Activated T-helper 1 cell treated with anti-CD3 and anti-CD28 coated beads, Interleukin-12 subunit alpha, Interleukin-12 subunit beta, Interleukin-2, Interleukin-4 antibody, amounts not matched to agents 30 ng/mL and 10 ng/mL and 1 ng/mL, durations not matched to agents 14 hours and 24 hours and 36 hours (primary cell): Measurements from ENCODE around the gene CHST13. TPM values are rescaled to one million over a fixed set of nuclear protein-coding genes. Genes with fewer than 3 reads are reported as not detected.

ENCODE experiments used
- DNase-seq: peaks from one replicate; pipeline ENCODE4 v3.0.0; 2021; ENCODE audit warnings: low spot score
- H3K27ac Mint-ChIP-seq: one replicate; pipeline ENCODE4 v1.8.0; 2021; ENCODE audit warnings: mild to moderate bottlenecking, mixed read lengths
- H3K27me3 Mint-ChIP-seq: one replicate; pipeline ENCODE4 v1.8.0; 2022; ENCODE audit warnings: mild to moderate bottlenecking, moderate library complexity, mixed read lengths; ENCODE audit not compliant: insufficient read depth
- H3K36me3 Mint-ChIP-seq: one replicate; pipeline ENCODE4 v1.8.0; 2021; ENCODE audit warnings: low read depth, mixed read lengths
- H3K4me1 Mint-ChIP-seq: one replicate; pipeline ENCODE4 v1.8.0; 2021; ENCODE audit warnings: low read depth, mixed read lengths
- H3K4me3 Mint-ChIP-seq: one replicate; pipeline ENCODE4 v1.8.0; 2021; ENCODE audit warnings: mild to moderate bottlenecking, moderate library complexity, mixed read lengths
- H3K9me3 Mint-ChIP-seq: one replicate; pipeline ENCODE4 v1.8.0; 2021; ENCODE audit warnings: mixed read lengths
- intact Hi-C: fragments of 100-400 bp; cut with micrococcal nuclease; formaldehyde crosslinking; loops from one replicate; pipeline ENCODE4 v1.15.1; 2024
- total RNA-seq: library from RNA; stranded (reverse); gene quantifications from 2 replicates; pipeline ENCODE4 v1.2.3, GENCODE V29; 2022

CHST13 gene
- total RNA-seq, 1 donor from 2014 or later: not detected

- H3K4me1 Mint-ChIP-seq: no peaks in the 10 kb centered on the region
- no peak overlapping the region for H3K27ac Mint-ChIP-seq
- intact Hi-C loops: no loop called here
- peaks cover 3% of the 10 kb centered on the region for H3K27me3 Mint-ChIP-seq
- no peak for DNase-seq
- H3K36me3 Mint-ChIP-seq: no peaks in the 10 kb centered on the region
- no peak overlapping the region for H3K4me3 Mint-ChIP-seq
- H3K9me3 Mint-ChIP-seq: no peaks in the 10 kb centered on the region
These were observed 21.3 kb upstream of the CHST13 start for GRCh38 chr3:126502656-126503055.

DNA sequence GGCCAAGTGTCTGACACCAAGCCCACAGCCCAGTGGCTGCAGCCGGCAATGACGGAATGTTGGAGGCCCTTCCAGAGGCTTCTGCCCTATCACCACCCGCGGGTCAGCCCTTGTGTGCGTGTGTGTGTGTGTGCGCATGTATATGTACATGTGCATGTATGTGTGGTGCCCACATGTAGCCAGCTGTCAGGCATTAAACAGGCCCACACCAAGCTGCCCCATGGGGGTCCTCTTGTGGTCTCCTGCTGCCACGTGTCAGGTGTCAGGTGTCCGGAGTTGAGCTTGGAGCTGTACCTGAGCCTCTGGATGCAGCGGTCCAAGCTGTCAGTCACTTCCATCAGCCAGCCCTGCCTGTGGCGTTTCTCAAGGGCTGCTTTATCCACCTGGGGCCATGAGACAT lies 20.3 kb upstream of the CHST13 start:
- Mint-ChIP-seq H3K4me1 (no peaks in the 10 kb centered on the region), H3K36me3 (no peaks in the 10 kb centered on the region), H3K4me3 (no peak overlapping the region), H3K9me3 (no peaks in the 10 kb centered on the region), H3K27me3 (peaks cover 3% of the 10 kb centered on the region), H3K27ac (no peak overlapping the region)
- intact Hi-C loops: no loop called here
- DNase-seq: no peak

DNA sequence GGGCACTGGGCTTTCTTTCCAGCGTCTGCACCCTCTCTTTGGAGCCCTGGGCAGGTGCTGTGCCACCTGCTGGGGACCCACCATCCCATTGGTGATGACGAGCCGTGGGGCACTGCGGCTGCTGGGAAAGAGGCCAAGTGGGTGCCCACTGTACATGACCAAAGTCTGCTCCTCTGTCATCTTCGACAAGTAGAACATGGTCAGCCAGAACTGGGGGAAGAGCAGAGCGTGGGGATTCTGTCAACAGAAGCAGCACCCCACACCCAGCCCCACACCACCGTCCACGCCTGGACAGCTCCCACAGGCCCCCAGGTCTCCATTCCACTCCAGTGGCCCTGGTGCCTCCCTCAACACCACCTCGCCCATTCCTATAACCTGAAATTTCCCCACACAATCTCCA lies 16.1 kb upstream of the CHST13 start:
- no peaks in the 10 kb centered on the region for H3K4me1 Mint-ChIP-seq
- H3K27ac Mint-ChIP-seq: no peak overlapping the region
- DNase-seq: no peak
- no peaks in the 10 kb centered on the region for H3K9me3 Mint-ChIP-seq
- no peaks in the 10 kb centered on the region for H3K36me3 Mint-ChIP-seq
- intact Hi-C loops: no loop called here
- peaks cover 3% of the 10 kb centered on the region for H3K27me3 Mint-ChIP-seq
- no peak overlapping the region for H3K4me3 Mint-ChIP-seq

DNA sequence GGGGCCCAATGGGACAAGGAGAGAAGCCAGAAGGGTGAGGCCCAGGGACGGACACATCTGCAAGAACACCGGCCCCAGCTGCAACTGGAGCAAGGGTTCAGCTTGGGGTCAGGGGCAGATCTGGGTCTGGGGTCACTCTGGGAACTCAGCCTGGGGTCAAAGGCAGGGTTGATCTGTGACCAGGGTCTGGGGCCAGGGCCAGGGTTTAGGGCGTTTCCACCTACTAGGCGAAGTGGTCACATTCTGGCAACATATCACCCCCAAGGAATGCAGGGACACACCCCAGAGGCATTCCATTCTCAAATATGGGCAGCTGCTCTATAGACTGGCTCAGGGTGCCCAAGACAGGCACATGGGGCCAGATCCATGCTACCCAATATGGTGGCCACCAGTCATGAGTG lies 15.4 kb upstream of the CHST13 start:
- intact Hi-C loops: no loop called here
- H3K9me3 Mint-ChIP-seq: no peaks in the 10 kb centered on the region
- peaks cover 3% of the 10 kb centered on the region for H3K27me3 Mint-ChIP-seq
- DNase-seq: no peak
- no peaks in the 10 kb centered on the region for H3K4me1 Mint-ChIP-seq
- no peak overlapping the region for H3K4me3 Mint-ChIP-seq
- no peaks in the 10 kb centered on the region for H3K36me3 Mint-ChIP-seq
- no peak overlapping the region for H3K27ac Mint-ChIP-seq

DNA sequence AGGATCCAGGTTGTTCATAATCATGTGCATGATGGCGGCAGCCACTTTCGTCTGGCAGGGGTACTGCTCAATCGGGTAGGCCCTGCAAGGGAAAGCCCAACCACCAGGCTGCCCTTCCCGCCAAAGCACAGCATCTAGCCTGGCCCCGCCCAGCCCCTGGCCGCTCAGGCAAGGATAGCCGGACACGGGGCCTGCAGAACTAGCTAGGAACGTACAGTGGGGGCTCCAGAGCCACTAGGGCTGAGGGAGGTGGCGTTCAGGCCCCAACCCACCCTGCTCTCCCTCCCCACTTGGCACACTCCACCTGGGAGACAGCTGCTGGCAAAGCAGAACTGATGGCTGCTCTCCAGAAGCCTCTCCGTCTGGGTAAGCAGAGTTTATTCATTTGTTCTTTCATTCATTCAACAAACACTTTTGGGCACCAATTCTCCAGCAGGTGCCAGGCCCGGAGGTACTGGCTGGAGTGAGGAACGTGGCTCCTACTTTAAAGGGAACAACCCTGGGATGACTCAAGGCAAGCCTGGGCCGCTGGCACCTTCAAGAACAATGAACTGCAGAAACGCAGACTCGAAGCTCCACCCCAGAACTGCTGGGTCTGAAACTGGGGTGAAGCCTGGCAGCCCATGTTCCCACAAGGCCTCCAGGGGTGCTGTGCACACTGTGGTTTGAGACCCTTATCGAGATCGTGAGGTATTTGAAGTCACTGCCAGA lies 14.2 kb upstream of the CHST13 start:
- Mint-ChIP-seq H3K36me3 (no peaks in the 10 kb centered on the region), H3K27me3 (no peaks in the 10 kb centered on the region), H3K27ac (no peak overlapping the region), H3K4me1 (no peaks in the 10 kb centered on the region), H3K9me3 (no peaks in the 10 kb centered on the region), H3K4me3 (no peak overlapping the region)
- no peak for DNase-seq
- intact Hi-C loops: no loop called here

- no peak overlapping the region for H3K27ac Mint-ChIP-seq
- H3K27me3 Mint-ChIP-seq: no peaks in the 10 kb centered on the region
- no peaks in the 10 kb centered on the region for H3K4me1 Mint-ChIP-seq
- H3K4me3 Mint-ChIP-seq: no peak overlapping the region
- intact Hi-C loops: no loop called here
- H3K36me3 Mint-ChIP-seq: no peaks in the 10 kb centered on the region
- no peak for DNase-seq
- H3K9me3 Mint-ChIP-seq: no peaks in the 10 kb centered on the region
These were observed 13.5 kb upstream of the CHST13 start for GRCh38 chr3:126510308-126510910.

DNA sequence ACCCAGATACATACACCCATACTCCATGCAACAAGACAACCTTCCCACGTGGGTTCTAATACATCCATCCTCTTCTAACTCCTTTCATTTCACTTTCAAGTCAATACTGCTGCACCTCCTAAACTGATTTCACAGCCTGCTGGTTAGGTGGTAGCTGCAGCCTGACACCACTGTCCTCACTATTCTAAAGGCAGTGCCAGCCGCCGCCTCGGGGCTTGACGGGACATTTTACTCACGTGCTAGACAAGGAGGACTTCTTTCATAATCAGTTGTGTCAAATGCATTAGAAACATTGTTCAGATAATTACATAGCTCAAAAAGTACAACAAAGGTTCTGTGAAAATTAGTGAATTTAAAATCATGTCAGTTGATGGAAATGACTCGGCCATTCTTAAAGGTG lies 12.7 kb upstream of the CHST13 start:
- Mint-ChIP-seq H3K36me3 (no peaks in the 10 kb centered on the region), H3K27me3 (no peaks in the 10 kb centered on the region), H3K27ac (no peak overlapping the region), H3K4me3 (no peak overlapping the region), H3K9me3 (no peaks in the 10 kb centered on the region), H3K4me1 (no peaks in the 10 kb centered on the region)
- intact Hi-C loops: no loop called here
- no peak for DNase-seq

DNA sequence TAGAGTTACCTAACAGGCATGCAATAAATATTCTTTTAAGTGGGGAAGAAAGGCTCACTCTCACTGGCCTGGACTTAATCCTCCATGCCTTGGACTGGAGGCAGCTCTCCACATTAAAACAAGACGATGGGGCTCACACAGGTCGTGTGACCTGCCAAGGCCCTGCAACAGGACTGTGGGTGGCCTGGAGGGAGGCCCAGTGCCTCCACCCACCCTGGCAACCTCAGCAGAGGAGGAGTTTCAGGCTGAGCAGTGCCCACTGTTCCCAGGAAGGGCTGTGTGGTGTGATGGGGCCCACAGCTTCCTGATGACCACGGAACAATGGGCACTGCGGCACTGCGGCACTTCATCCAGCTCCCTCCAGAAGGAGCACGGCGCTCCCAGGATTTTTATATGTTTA lies 11.9 kb upstream of the CHST13 start:
- Mint-ChIP-seq H3K27me3 (no peaks in the 10 kb centered on the region), H3K9me3 (no peaks in the 10 kb centered on the region), H3K4me1 (no peaks in the 10 kb centered on the region), H3K27ac (no peak overlapping the region), H3K36me3 (no peaks in the 10 kb centered on the region), H3K4me3 (no peak overlapping the region)
- DNase-seq: no peak
- intact Hi-C loops: no loop called here

GRCh38 chr3:126512916-126513650 lies 10.9 kb upstream of the CHST13 start:
- intact Hi-C loops: no loop called here
- no peak overlapping the region for H3K27ac Mint-ChIP-seq
- no peaks in the 10 kb centered on the region for H3K36me3 Mint-ChIP-seq
- H3K4me1 Mint-ChIP-seq: no peaks in the 10 kb centered on the region
- H3K9me3 Mint-ChIP-seq: no peaks in the 10 kb centered on the region
- no peak overlapping the region for H3K4me3 Mint-ChIP-seq
- DNase-seq: no peak
- H3K27me3 Mint-ChIP-seq: no peaks in the 10 kb centered on the region

GRCh38 chr3:126514161-126514560 lies 9.8 kb upstream of the CHST13 start:
- H3K27me3 Mint-ChIP-seq: no peaks in the 10 kb centered on the region
- intact Hi-C loops: no loop called here
- H3K4me1 Mint-ChIP-seq: no peaks in the 10 kb centered on the region
- H3K4me3 Mint-ChIP-seq: no peak overlapping the region
- H3K27ac Mint-ChIP-seq: no peak overlapping the region
- DNase-seq: no peak
- no peaks in the 10 kb centered on the region for H3K36me3 Mint-ChIP-seq
- H3K9me3 Mint-ChIP-seq: no peaks in the 10 kb centered on the region

GRCh38 chr3:126515066-126515706 lies 8.8 kb upstream of the CHST13 start:
- Mint-ChIP-seq H3K36me3 (no peaks in the 10 kb centered on the region), H3K4me3 (no peak overlapping the region), H3K27ac (no peak overlapping the region), H3K9me3 (no peaks in the 10 kb centered on the region), H3K27me3 (no peaks in the 10 kb centered on the region), H3K4me1 (no peaks in the 10 kb centered on the region)
- intact Hi-C loops: no loop called here
- DNase-seq: no peak

DNA sequence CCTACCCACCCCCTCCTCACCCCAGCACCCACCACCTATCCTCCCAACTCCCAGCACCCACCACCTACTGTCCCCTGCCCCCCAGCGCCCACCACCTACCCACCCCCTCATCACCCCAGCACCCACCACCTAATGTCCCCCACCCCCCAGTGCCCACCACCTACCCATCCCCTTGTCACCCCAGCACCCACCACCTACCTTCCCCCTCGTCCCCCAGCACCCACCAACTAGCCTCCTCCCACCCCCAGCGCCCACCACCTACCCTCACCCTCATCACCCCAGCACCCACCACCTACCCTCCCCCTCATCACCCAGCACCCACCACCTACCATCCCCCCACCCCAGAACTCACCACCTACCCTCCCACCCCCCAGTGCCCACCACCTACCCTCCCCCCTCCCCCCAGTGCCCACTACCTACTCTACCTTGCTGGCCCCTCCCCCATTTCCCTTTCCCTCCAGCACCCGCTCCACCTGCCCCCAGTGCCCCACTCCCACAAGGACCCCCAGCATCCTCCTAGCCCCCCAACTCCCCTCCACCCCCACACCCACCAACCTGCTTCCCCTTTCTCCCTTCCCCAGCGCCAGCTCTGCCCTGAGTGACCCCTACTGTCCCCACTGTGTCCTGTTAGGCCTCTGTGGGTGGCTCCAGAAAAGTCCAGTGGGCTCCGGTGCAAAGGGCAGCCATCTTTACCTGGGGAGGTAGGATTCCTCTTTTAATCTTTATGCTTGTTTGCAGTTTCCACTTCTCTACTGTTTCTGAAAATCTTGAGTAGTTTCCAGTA lies 7.6 kb upstream of the CHST13 start:
- intact Hi-C loops: no loop called here
- no peak overlapping the region for H3K4me3 Mint-ChIP-seq
- H3K9me3 Mint-ChIP-seq: no peaks in the 10 kb centered on the region
- no peaks in the 10 kb centered on the region for H3K4me1 Mint-ChIP-seq
- no peak overlapping the region for H3K27ac Mint-ChIP-seq
- no peaks in the 10 kb centered on the region for H3K27me3 Mint-ChIP-seq
- no peaks in the 10 kb centered on the region for H3K36me3 Mint-ChIP-seq
- no peak for DNase-seq
